ENCODE measurements around the gene PITPNM3.

PITPNM3 gene

DNA sequence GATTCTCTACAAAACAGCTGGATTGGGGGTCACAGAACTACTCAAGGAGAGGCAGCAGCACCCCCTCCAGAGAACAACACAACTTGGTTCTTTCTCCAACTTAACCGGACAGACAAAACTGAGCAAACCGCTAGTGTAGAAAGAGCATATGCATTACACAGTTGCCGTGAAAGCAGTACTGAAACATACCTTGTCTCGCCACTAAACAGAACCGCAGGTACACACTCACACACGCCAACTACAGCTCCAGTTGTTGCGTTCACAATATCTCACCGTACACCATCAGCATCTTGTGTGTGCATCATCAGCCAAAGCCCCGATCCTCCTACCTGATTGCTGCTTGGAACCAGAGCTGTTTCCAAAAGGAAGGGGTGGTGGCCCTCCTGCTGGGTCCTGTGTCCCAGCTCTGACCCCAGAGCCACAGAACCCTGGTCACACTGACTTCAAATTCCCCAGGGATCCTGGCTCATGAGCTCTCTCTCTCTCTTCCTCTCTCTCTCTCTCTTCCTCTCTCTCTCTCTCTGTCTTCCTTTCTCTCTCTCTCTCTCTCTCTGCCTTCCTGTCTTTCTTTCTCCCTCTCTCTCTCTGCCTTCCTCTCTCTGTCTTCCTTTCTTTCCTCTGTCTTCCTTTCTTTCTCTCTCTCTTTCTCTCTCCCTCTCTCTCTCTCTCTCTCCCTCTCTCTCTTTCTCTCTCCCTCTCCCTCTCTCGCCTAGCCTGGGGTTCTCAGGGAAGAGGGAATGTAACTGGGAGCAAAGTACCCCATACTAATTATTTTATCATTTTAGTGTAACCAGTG is 103.7 kb downstream of the PITPNM3 start:
- Mint-ChIP-seq H3K4me3 (peak overlapping the region in 1 of 3 experiments; percentile 12), H3K36me3 (ENCODE audit: low read depth) (peaks cover 4% of the 10 kb centered on the region), H3K27me3 (ENCODE audit: low read depth) (peaks cover 27% of the 10 kb centered on the region), H3K27ac (peak overlapping the region; percentile 7 to 60 (median 32)), H3K4me1 (peaks cover 57% of the 10 kb centered on the region), H3K9me3 (no peaks in the 10 kb centered on the region)
- TF ChIP-seq, protein P1, sequence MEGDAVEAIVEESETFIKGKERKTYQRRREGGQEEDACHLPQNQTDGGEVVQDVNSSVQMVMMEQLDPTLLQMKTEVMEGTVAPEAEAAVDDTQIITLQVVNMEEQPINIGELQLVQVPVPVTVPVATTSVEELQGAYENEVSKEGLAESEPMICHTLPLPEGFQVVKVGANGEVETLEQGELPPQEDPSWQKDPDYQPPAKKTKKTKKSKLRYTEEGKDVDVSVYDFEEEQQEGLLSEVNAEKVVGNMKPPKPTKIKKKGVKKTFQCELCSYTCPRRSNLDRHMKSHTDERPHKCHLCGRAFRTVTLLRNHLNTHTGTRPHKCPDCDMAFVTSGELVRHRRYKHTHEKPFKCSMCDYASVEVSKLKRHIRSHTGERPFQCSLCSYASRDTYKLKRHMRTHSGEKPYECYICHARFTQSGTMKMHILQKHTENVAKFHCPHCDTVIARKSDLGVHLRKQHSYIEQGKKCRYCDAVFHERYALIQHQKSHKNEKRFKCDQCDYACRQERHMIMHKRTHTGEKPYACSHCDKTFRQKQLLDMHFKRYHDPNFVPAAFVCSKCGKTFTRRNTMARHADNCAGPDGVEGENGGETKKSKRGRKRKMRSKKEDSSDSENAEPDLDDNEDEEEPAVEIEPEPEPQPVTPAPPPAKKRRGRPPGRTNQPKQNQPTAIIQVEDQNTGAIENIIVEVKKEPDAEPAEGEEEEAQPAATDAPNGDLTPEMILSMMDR (IDR thresholded peaks at IDR 0.05; ENCODE audit: unreplicated experiment in 3 of 3): no peak

DNA sequence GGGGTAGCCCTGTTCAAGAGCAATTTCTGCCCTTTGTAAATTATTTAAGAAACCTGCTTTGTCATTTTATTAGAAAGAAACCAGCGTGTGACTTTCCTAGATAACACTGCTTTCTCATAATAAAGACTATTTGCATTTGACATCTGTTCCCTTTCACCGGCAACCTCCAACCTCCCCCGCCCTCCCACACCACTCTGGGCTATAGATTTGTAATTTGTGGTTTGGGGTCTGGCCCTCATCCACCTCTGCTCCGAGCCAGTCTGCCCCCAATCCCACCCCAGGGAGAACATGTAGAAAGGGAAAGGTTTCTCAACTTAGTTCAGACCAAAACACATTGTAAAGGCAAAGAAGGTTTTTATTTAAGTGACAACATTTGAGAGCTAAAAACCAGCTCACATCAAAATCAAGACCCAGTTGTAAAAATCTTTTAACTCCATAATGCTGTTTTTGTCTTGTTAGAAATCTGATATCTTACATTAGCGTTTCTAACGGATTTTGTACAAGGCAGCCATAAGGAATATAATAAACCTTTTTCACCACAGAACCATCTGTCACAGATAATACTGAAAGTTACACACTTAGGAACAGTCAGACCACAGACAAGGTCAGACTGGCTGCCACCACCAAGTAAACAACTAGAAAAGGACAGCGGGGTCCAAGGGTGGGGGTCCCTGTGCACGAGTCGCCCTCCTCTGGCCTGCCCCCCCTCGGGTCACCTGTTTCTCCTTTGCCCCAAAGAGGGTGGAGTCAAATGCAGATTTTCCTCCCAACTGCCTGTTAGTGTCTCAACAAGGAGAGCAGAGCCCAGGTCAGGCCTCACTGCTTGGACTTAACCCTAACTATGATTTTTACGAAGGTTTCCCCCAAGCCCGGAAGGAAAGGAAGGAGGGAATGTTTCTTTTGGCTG is 105.2 kb downstream of the PITPNM3 start:
- H3K4me3 Mint-ChIP-seq: peak overlapping the region in 1 of 3 experiments; percentile 13
- H3K27me3 Mint-ChIP-seq (ENCODE audit: low read depth): peaks cover 17% of the 10 kb centered on the region
- peaks cover 9% of the 10 kb centered on the region for H3K36me3 Mint-ChIP-seq (ENCODE audit: low read depth)
- no peaks in the 10 kb centered on the region for H3K9me3 Mint-ChIP-seq
- H3K4me1 Mint-ChIP-seq: peaks cover 45% of the 10 kb centered on the region
- peak overlapping the region; percentile 31 to 65 (median 36) for H3K27ac Mint-ChIP-seq
- TF ChIP-seq, protein P1 (IDR thresholded peaks at IDR 0.05; ENCODE audit: unreplicated experiment in 3 of 3): no peak

DNA sequence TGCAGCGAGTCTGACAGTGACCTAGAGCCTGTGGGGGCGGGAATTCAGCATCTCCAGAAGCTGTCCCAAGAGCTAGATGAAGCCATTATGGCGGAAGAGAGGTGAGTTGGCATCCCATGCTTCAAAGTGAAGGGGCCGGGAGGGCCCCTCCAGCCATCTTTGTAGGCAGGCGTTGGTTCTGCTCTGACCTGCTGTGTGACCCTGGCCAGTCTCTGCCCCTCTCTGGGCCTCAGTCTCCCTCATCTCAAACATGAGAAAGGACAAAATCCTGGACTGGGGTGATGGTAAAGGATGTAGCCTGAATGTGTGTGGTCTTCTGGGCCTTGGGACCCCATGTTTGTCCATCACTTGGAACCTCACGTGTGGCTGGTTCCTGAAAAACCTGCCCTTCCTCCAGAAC is 107.0 kb downstream of the PITPNM3 start:
- Mint-ChIP-seq H3K9me3 (no peaks in the 10 kb centered on the region), H3K27ac (no peak overlapping the region), H3K36me3 (ENCODE audit: low read depth) (peaks cover 17% of the 10 kb centered on the region), H3K4me1 (peaks cover 55% of the 10 kb centered on the region), H3K27me3 (ENCODE audit: low read depth) (peaks cover 14% of the 10 kb centered on the region), H3K4me3 (no peak overlapping the region)
- TF ChIP-seq, protein P1 (IDR thresholded peaks at IDR 0.05; ENCODE audit: unreplicated experiment in 3 of 3): no peak

DNA sequence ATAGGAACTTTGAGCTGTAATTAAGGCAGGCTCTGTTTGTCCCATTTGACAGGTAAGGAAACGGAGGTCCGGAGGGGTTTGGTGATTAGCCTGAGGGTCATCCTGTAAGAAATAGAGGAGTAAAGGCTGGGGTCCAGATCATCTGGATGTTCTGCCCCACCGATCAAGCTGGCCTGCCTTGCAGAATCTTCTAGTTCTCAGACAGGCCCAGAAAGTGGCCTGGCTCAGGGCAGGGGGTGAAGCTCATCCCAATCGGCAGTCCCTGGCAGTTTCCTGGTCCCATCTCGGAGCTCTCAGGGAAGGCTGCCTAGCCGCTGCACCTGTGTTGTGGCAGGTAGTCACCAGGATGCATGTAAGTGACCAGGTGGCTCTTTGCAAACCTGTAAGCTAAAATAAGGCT is 107.9 kb downstream of the PITPNM3 start:
- TF ChIP-seq, protein P1 (IDR thresholded peaks at IDR 0.05; ENCODE audit: unreplicated experiment in 3 of 3): no peak
- Mint-ChIP-seq H3K4me1 (peaks cover 52% of the 10 kb centered on the region), H3K4me3 (peak overlapping the region in 1 of 3 experiments; percentile 21), H3K9me3 (no peaks in the 10 kb centered on the region), H3K27me3 (ENCODE audit: low read depth) (peaks cover 9% of the 10 kb centered on the region), H3K27ac (no peak overlapping the region), H3K36me3 (ENCODE audit: low read depth) (peaks cover 19% of the 10 kb centered on the region)

DNA sequence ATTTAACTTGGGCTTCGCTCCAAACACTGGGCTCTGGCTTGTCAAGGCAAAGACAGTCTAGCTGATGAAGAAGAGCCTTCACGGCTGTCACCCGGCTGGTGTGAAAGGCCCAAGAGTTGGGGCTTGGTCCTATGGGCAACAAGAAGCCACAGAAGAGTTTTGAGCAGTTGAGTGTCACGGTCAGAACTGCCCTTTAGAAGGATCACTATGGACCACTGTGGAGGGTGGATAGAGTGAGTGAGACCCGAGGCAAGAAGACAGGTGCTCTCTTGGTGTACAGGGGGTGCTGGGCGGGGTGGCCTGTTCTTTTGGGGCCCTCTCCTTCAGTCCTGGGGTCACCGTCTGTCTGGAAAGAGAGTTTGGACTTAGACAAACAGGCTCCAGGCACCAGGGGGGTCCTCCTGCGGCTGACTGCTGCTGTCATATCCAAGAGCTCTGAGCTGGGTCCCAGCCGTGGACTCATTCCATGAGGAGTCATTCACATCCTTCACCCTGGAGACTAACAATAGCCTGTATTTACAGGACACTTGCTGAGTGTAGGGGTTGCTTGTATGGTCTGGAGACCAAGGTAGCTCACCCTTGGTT is 109.7 kb downstream of the PITPNM3 start:
- H3K4me3 Mint-ChIP-seq: no peak overlapping the region
- H3K4me1 Mint-ChIP-seq: peaks cover 38% of the 10 kb centered on the region
- TF ChIP-seq, protein P1 (IDR thresholded peaks at IDR 0.05; ENCODE audit: unreplicated experiment in 3 of 3): no peak
- H3K27ac Mint-ChIP-seq: no peak overlapping the region
- H3K36me3 Mint-ChIP-seq (ENCODE audit: low read depth): peaks cover 19% of the 10 kb centered on the region
- H3K27me3 Mint-ChIP-seq (ENCODE audit: low read depth): no peaks in the 10 kb centered on the region
- H3K9me3 Mint-ChIP-seq: no peaks in the 10 kb centered on the region

Data from nephron (organoid).